CD4-positive, alpha-beta T cell treated with Interleukin-17A for 1 hour (primary cell): ENCODE results near the gene DNMT3A.
"Not testable (repeated sequence)": the region's sequence is repeated elsewhere in the genome, so short reads cannot be mapped to it uniquely, and the experiment has no call there.

Experiments
- DNase-seq: peaks from one replicate; pipeline ENCODE4 v3.0.0-alpha.2; 2020

The DNMT3A gene

GRCh38 chr2:25230198-25230947 lies 111.4 kb downstream of the DNMT3A start:
- no peak for DNase-seq

GRCh38 chr2:25229279-25230197 lies 112.2 kb downstream of the DNMT3A start:
- no peak for DNase-seq

GRCh38 chr2:25228848-25229278 lies 112.9 kb downstream of the DNMT3A start:
- DNase-seq = peak; percentile 53

DNA sequence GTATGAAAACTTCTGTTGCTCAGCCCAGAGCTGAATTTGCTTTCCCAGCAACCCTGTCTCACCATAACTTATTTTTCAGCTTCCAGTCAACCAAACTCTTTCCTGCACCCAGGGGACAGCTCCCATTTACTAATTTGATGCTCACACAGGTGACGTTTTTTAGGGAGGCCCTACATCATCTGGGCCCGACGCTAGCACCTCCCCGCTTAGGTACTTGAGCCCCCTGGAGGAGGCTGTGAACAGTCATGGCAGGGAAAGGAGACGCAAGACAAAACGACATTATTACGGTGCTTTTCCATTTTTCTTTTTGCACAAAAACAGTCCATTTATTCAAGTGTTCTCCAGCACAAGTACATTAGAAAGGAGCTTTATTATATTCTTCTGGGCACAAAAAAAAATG lies 114.1 kb downstream of the DNMT3A start:
- DNase-seq = no peak

DNA sequence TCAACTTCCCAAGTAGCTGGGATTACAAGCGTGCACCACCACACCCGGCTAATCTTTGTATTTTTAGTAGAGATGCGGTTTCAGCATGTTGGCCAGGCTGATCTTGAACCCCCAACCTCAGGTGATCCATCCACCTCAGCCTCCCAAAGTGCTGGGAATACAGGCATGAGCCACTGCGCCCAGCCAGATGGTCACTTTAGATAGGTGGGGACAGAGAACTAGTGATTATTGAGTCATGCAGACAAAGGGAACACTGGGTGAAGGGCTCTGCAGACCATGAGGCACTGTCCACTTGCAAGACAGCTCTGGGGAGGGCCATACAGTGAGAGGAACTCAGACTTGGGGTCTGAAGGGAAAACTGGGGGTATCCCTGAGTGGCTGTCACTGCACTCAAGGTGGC lies 114.9 kb downstream of the DNMT3A start:
- no peak for DNase-seq

GRCh38 chr2:25222477-25223121 lies 119.1 kb downstream of the DNMT3A start:
- no peak for DNase-seq

GRCh38 chr2:25221579-25221978 lies 120.1 kb downstream of the DNMT3A start:
- no peak for DNase-seq

DNA sequence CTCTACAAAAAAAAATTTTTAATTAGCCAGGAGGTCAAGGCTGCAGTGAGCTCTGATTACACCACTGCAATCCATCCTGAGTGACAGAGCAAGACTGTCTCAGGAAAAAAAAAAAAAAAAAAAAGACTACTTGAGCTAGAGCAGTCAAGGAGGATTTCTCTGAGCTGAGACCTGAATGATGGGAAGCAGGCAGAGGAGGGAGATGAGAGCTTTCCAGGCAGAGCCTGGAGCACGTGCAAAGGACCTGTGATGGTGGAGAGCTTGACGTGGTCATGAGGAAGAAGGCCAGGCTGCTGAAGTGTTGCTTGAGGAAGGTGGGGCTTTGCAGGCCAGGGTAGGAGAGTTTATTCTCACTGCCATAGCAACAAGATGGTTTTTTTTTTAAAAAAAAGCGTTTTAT lies 121.4 kb downstream of the DNMT3A start:
- DNase-seq = no peak

- DNase-seq = no peak
Measured at GRCh38 chr2:25219621-25220020, 122.1 kb downstream of the DNMT3A start.

DNA sequence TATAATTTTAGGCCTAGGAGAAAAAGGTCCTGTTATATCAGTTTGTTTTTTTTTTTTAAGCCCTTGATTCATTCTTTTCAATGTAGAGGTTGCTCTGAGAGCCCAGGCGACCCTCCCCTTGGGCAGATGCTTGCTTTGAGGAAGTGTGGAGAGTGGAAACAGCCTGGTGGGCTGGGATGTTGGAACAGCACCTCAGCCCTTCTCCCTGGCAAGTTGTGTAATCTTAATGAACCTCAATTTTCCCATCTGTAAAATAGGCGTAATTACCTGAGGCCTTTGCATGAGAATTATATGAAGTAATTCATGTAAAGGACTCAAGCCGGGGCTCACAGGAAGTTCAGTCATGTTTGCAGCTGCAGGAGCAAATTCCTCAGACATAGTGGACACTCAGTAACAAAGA lies 123.6 kb downstream of the DNMT3A start:
- no peak for DNase-seq

- DNase-seq = peak; percentile 89
Measured at GRCh38 chr2:25215948-25216679, 125.6 kb downstream of the DNMT3A start.

DNA sequence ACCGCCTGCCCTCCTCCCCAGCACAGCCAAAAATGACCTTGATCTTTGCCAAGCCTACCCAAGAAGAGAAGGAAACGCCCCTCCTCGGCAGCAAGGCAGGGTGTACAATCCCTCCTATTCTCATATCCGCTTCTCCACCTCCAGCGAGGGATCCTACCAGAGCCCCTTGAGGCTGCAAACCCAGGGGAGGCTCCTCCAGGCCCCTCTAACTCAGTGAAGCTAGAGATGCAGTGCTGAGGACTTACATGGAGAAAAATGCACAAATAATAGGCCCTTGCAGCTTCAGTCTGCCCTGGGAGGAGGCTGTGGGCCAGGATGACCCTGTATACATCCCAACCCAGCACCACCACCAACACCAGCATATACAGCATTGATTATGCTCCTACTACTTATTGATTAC lies 126.5 kb downstream of the DNMT3A start:
- no peak for DNase-seq

- DNase-seq = no peak
Measured at GRCh38 chr2:25213229-25213628, 128.5 kb downstream of the DNMT3A start.

DNA sequence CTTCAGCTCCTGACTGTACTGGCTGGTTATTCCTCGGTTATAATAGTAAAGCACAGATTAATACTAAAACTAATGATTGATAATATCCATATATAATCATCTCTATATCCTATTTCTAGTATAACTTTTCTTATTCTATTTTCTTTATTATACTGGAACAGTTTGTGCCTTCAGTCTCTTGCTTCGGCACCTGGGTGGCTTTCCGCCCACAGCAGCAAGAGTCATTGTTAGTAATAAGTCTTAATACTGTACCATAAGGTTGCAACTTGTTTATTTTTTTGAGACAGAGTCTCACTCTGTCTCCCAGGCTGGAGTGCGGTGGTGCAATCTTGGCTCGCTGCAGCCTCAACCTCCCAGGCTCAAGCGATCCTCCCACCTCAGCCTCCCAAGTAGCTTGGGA lies 130.8 kb downstream of the DNMT3A start:
- not testable (repeated sequence) for DNase-seq

- no peak for DNase-seq
Measured at GRCh38 chr2:25207078-25207545, 134.6 kb downstream of the DNMT3A start.

DNA sequence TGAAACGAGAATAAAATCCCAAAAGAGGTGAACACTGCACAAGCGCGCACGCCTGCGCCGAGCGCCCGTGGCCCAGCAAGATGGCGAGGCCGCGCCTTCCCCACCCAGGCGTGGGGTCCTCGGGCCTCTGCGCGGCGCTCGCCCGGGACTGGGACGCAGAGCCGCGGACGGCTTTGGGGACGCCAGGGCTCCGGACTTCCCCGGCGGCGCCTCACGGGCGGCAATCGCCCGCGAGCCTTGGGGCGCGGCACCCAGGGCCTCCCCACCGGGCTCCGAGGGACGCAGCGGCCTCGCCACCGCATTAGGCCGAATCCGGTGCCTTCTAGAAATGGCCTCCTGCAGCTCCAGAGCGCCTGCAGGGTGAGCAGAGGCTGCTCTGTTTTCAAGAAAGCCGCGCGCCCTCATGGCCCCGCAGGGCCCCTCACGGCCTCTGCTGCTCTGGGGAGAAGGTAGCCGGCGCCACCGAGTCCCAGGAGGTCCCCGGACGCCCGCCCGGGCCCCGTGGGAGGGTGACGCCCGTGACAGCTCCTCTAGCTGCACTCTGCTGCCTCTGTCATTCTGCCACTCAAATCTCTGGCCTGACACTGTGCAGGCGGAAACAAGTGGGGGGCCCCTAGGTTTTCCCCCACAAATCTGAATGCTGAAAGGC lies 137.4 kb downstream of the DNMT3A start:
- DNase-seq = peak; percentile 12

DNA sequence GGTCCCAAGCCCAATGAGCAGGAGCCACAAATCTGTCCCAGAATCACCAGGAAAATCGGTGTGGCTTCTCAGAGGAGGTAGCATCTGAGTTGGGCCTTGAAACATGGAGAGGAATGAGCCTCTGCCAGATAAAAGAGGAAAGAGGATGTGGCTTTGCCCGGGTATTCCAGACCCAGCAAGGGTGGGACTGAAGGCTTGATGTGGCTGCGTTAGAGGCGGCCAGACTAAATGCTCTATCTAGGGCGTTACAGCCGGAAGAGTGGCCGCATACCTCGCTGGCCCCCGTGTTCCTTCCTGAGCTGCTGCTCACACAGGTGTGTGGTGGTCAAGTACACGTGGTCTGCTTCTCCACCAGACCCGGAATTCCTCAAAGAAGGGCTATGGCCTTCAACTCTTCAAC lies 139.4 kb downstream of the DNMT3A start:
- DNase-seq = no peak

DNA sequence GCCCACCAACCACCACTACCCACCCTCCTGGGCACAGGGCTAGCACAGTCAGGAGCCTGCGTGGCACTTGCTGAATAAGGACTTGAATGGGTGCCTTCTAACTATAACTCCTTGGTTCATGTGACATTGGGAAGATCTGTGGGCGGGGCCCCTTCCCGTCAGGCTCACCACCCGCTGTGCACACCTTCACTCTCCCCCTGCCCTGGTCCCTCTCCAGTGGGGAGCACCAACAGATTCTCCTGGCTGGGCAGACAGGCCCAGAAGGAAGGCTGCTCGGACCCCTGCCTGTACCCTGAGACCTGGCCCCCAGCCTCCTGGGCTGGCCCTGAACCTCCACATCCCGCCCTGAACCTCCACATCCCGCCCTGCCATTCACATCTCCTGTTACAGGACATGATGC lies 139.9 kb downstream of the DNMT3A start:
- no peak for DNase-seq

- no peak for DNase-seq
Measured at GRCh38 chr2:25201265-25201664, 140.5 kb downstream of the DNMT3A start.

DNA sequence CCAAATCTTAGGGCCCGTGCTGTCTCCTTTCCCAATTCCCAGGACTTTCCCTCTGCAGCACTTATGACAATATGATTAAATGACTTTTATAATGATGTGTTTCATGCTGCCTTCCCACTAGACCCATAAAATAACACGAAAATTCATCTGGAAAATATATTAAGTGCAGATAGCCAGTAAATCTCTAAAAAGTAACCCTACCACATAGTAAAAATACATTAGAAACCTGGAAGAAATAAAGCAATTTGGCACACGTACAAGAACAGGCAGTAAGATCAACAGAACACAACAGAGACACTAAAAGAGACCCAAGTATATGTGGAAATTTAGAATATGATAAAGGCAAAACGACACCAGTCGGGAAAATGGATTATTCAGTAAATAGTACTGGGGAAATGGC lies 143.1 kb downstream of the DNMT3A start:
- no peak for DNase-seq

GRCh38 chr2:25198209-25198525 lies 143.6 kb downstream of the DNMT3A start:
- no peak for DNase-seq
